GM04503 (cell line): ENCODE measurements around the gene DSG1.
"Not testable (repeated sequence)": the region's sequence is repeated elsewhere in the genome, so short reads cannot be mapped to it uniquely, and the experiment has no call there.

Source experiments
- DNase-seq: peaks from one replicate; pipeline ENCODE4 v3.0.0-alpha.2; 2012; ENCODE audit warnings: low read depth

The DSG1 gene

GRCh38 chr18:31317860-31318259 lies at the start of gene DSG1:
Gene DSG1 (plus strand): TSS chr18:31318160. CDS start chr18:31318301, 141 bp downstream.
- DNase-seq: no peak

GRCh38 chr18:31268985-31269406 lies 49.0 kb upstream of the DSG1 start:
- no peak for DNase-seq

DNA sequence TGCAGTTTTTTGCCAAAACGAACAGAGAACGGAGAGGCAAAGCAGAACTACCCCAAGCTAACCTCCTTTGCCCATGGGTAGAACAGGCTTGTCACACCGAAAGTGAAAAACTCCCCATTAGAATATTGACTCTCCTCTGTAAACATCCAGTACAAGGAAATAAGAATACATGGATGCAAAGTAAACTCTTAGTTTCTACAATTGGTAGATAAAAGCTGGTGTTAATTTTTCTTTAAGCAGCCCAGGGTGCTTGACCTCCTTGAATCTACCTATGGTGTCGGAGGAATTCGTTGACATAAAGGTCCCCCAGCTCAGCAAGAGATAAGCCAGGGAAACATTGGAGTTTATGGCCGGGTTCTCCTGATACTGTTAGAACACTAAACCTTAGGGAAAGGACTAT lies 48.4 kb upstream of the DSG1 start:
- DNase-seq: no peak

DNA sequence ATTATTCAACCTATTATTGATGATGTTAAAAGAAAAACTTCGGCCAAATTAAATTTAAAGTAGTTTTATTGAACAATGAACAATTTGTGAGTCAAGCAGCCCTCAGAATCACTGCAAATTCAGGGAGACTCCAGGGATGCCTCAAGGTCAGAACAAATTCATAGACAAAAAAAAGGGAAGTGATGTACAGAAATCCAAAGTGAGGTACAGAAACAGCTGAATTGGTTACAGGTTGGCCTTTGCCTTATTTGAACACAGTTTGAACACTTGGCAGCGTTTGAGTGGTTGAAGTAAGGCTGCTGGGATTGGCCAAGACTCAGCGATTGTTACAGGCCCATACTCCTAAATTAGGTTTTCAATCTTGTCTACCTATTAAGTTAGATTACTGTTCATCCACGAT lies 47.4 kb upstream of the DSG1 start:
- DNase-seq: no peak

DNA sequence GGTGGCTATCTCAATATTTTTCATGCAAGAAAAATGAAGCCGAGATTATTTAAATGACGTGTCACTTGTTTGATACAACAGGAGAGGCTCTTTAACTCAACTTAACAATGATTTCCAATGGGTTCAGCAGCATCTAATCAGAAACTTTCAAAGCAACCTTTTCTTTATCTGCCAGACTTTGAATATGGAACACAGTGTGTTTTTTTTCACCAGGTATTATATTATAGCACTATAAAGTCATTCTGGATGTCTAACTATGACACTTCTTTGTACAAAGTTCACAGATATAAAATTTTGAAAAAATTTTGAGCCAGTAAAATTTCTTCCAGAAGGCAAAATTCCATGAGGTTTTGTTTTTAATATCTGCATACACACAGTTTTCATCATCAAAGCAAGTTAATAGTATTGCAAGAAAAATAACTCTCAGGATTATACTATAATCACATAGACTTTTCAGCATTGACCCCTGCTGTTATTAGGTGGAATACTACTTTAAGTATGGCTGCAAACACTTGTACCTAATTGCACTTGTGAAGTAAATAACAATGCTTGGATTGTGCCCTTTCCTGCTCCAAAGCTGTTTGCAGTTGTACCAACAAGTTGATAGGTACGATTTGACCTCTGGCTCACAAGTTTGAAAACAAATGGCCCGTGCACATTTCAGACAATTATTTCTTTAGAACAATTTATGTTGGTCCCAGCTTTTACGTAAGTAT lies 44.0 kb upstream of the DSG1 start:
- no peak for DNase-seq

DNA sequence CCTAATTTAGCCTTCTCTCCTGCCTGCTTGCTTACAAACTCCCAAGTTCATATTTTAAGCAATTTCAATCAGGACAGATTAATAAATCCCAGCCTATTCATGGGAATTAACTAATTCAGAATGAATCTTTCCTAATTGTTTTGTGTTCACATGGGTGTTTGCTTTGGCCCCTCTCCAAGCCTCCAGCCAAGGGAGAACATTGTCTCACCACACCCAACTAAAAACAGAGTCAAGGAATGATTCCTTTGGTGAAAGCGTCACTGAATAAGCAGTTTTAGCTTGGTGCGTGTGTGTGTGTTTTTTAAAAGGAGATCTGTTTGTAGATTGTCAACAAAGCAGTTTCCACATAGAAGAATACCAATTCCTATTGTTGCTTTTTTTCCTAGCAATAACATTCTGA lies 43.0 kb upstream of the DSG1 start:
- no peak for DNase-seq

DNA sequence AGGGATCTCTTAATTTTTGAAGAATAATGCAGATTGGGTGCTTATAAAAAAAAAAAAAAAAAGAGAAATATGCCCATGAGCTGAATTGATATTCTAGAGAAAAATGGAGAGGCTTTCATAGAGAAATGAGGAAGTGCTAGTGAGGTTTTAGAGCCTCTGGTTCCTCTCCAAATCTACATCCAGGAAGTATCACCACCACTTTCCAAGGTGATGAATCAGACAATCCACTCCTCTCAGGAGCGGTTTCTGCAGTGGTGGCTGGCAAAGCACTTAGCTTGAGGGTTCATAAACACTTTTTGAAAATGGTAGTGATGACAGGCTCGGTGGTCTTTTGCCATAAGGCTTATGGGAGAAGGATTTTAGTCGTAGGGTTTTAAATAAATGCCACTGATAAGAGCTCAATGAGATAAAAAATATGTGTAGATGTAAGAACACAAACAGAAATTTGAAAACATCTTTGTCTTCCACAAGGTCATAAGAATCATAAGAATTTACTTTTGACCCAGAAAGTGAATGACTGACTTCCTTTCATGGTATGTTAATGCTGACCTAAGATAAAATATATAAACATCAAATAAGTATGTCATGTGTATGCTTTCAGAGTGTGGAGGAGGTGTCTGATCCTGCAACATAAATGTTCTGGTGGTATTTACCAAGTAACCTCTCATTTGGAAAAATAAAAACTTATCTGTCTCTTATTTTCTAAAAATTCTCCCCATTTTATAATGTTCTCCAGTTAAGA lies 42.1 kb upstream of the DSG1 start:
- no peak for DNase-seq

DNA sequence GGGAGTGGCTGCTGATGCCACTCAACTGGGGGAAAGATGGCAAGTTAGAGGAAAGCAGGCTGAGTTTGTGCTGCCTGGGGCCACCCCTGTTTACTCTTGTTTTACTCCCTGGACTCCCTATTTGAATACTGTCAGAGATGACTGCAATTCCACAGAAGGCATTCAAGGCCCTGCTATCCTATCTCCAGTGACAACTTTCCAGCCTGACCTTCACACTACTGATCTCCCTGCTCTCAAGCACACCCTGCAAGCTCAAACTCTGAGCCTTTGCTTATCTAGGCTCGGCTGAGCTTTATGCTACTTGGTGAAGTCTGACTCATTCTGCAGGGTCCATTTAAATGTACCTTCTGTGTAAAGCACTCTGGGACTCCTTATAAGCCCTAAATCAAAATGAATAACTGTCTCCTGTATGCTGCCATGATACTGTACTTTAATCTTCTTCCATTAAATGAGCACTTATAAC lies 39.3 kb upstream of the DSG1 start:
- no peak for DNase-seq

DNA sequence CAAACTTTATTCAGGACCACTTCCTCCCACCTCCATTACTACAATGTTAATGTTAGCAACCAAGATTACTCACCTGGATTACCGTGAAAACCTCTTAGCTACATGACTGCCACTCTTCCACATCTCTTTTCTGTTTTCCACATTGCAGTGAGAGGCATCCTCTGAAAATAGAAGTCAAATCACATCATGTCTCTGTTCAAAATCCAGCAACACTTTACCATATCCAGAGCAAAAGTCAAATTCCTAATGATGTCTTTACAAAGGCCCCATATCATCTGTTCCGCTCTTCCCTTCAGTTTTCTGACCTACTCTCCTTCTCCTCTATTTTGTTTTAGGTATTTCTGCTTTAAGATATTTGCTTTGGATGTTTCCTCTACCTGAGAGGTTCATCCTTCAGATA lies 37.5 kb upstream of the DSG1 start:
- no peak for DNase-seq

GRCh38 chr18:31281437-31281836 lies 36.5 kb upstream of the DSG1 start:
- DNase-seq: no peak

DNA sequence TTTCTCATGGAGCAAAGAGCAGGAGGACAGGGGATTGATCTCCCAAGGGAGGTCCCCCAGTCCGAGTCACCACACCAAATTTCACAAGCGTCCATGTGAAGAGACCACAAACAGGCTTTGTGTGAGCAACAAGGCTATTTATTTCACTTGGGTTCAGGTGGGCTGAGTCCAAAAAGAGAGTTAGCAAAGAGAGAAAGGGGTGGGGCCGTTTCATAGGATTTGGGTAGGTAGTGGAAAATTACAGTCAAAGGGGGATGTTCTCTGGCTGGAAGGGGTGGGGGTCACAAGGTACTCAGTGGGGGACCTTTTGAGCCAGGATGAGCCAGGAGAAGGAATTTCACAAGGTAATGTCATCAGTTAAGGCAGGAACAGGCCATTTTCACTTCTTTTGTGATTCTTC lies 28.5 kb upstream of the DSG1 start:
- not testable (repeated sequence) for DNase-seq

- DNase-seq: no peak
These were observed 26.3 kb upstream of the DSG1 start for GRCh38 chr18:31291688-31292087.

GRCh38 chr18:31294199-31294747 lies 23.7 kb upstream of the DSG1 start:
- DNase-seq: no peak

DNA sequence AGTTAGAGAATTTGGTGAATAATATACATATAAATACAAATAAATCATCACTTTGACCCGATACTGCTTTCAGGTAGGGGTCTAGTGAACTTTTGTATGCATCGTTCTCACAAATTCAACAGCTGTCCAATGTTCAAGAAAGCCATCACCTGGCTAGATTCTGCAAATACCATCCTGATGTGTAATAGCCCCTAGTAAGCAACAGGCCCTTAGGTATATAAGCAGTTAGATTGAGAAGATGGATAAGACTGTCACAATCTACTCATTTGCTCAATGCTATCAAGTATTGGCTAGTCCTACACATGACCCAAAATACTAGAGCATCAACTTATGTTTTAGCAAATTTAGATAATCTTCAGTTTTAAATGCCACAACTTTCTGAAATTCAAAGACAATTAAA lies 20.7 kb upstream of the DSG1 start:
- no peak for DNase-seq

- DNase-seq: no peak
These were observed 16.7 kb upstream of the DSG1 start for GRCh38 chr18:31301201-31301655.

DNA sequence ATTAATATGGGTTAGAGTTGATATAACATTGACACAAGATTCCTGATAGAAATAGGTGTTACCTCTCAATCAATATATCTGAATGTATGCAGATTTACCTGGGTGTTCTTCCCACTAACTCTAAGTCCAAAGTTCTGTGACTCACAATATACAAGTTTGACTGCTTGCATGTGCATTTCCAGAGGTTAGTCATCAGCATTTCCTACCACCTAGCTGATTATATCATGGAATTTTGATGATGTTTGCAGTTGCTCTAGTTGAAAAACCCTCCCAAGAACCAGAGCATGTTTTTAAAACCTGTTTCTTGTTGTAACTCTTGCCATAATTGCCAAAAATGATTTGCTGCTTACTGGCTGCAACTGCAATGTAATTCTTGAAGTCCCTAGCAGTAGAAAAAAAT lies 15.0 kb upstream of the DSG1 start:
- no peak for DNase-seq

GRCh38 chr18:31303771-31304170 lies 14.2 kb upstream of the DSG1 start:
- no peak for DNase-seq

DNA sequence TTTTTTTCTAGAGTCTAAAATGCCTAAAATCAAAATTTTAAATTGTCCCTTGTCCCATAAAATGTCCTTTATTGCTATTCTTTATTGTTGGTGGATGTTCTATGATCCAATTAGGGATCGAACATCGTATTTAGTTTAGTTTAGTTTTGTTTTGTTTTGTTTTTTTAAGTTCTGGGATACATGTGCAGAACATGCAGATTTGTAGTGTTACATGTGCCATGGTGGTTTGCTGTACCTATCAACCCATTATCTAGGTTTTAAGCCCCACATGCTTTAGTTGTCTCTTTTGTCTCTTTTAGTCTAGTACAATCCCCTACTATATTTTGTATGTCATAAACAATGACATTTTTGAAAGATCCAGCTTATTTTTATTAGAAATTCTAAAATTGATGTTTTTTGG lies 8.8 kb upstream of the DSG1 start:
- no peak for DNase-seq

- no peak for DNase-seq
These were observed 986 bp upstream of the DSG1 start for GRCh38 chr18:31316974-31317373.

DNA sequence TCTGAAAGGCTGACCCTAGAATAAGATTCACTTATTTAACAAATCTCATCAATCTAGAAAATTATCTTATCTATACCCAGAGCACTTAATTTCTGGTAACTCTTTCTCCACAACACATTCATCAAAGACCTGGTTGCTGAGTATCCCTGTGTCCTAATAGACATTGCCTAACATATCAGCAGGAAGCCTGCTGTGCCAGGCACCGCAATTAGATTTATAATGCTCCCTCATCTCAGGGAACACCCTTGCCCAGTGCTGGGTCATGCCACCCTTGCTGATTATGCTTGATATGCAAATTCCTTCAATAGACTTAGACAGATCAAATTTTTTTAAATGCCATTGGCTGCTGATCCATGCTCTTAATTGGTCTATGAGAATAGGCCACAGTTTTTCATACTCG lies 3.8 kb downstream of the DSG1 start:
- no peak for DNase-seq

GRCh38 chr18:31325051-31325450 lies 7.1 kb downstream of the DSG1 start:
- DNase-seq: no peak

DNA sequence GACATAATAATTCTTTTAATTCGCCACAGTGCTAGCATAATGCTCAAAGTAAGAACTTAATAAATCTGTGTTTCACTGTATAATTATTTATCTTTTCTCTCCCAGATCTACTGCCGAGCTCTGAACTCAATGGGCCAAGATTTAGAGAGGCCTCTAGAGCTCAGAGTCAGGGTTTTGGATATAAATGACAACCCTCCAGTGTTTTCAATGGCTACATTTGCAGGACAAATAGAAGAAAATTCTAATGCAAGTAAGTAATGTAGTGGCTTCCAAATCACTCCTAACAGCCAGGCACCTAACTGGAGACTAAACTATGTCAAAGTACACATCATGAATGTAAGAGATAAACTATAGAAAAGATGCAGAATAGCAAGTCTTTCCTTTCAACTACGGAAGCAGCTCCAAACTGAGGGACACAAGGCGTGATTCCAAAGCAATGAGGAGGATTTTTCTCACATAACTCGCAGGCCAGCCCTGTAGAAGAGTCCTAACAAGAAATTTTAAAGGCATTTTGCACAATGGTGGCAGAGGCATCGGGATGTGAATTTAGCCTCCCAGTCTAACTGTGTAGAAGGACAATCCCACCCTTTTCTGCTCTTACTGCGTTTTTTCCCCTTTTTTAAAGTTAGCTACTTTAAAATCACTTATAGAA lies 12.0 kb downstream of the DSG1 start:
- DNase-seq: no peak

DNA sequence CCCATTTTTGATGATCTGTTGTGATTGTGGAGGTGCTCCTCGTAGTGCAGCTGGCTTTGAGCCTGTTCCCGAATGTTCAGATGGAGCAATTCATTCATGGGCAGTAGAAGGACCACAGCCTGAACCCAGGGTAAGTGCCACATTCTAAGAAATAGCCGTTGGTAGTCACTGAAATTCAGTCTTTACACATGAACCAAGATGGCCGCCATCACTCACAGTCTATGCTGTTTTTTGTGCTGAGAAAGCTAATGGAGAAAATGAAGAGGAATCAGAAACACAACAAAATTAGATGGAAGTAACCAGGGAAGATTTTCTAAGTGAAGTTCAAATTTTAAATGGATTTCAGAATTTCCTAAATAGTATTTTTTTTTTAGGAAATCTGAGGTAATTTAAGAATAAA lies 25.5 kb downstream of the DSG1 start:
- DNase-seq: no peak
